Lung (tissue), 12 donors: ENCODE measurements around the gene ZNF300. TPM values are rescaled to one million over a fixed set of nuclear protein-coding genes. Genes with fewer than 3 reads are reported as not detected.

ENCODE experiments used
- ATAC-seq: fragments of 200-7000 bp; cut with Tn5 transposase; one replicate; pipeline ENCODE4 v1.9.1; 2020; ENCODE audit warnings: moderate number of reproducible peaks; ENCODE audit not compliant: insufficient read depth, low FRiP score
- DNase-seq, 3 donors: peaks; one replicate each; pipeline ENCODE4 v3.0.0-alpha.2; 2013 to 2017
- H3K27ac ChIP-seq, 2 donors: one replicate each; pipeline ENCODE4 v1.5.1; 2013; ENCODE audit warnings: mild to moderate bottlenecking in 2 of 2, moderate library complexity in 2 of 2, control low read depth in 1 of 2, inconsistent platforms in 1 of 2, low read depth in 1 of 2, low read length in 1 of 2
- H3K27me3 ChIP-seq, 3 donors: one replicate each; pipeline ENCODE4 v1.5.1; 2013; ENCODE audit warnings: low read length in 2 of 3; ENCODE audit not compliant: control insufficient read depth in 3 of 3, insufficient read depth in 3 of 3
- H3K36me3 ChIP-seq, 4 donors: one replicate each; pipeline ENCODE4 v1.5.1; 2013; ENCODE audit warnings: low read length in 4 of 4, mild to moderate bottlenecking in 1 of 4, moderate library complexity in 1 of 4; ENCODE audit not compliant: control insufficient read depth in 4 of 4, insufficient read depth in 4 of 4
- H3K4me1 ChIP-seq, 5 donors: one replicate each; pipeline ENCODE4 v1.5.1; 2013; ENCODE audit warnings: low read length in 5 of 5, mild to moderate bottlenecking in 2 of 5, moderate library complexity in 1 of 5; ENCODE audit not compliant: control insufficient read depth in 5 of 5, insufficient read depth in 5 of 5
- H3K4me3 ChIP-seq: one replicate; pipeline ENCODE4 v1.5.1; 2013; ENCODE audit warnings: mild to moderate bottlenecking, control low read depth, moderate library complexity
- H3K9ac ChIP-seq, 2 donors: one replicate each; pipeline ENCODE4 v1.5.1; 2013; ENCODE audit warnings: low read length in 2 of 2, control low read depth in 1 of 2; ENCODE audit not compliant: insufficient read depth in 1 of 2
- H3K9me3 ChIP-seq, 4 donors: one replicate each; pipeline ENCODE4 v1.5.1; 2013; ENCODE audit warnings: low read length in 3 of 4, mild to moderate bottlenecking in 1 of 4, moderate library complexity in 1 of 4; ENCODE audit not compliant: control insufficient read depth in 4 of 4, insufficient read depth in 3 of 4
- CTCF ChIP-seq: IDR thresholded peaks from 2 replicates; pipeline ENCODE4 v1.5.1; 2012; ENCODE audit warnings: mild to moderate bottlenecking; ENCODE audit errors: control extremely low read depth, extremely low read depth
- WGBS, 2 donors: extraction: QIAGEN DNeasy Blood & Tissue Kit; methylation state at CpG; one replicate each; pipeline ENCODE4 v1.1.7; 2013; 5-methylcytosine and 5-hydroxymethylcytosine counted together
- polyA plus RNA-seq, 2 donors: library from polyadenylated mRNA; stranded (reverse); fragments of 200-250 nt; gene quantifications; one replicate each; pipeline ENCODE4 v1.2.1, GENCODE V29; 2013
- total RNA-seq, 2 donors: library from RNA; depleted of rRNA in 1 of 2; stranded (reverse); fragments of >200 nt in 1 of 2; gene quantifications; one replicate each; pipeline ENCODE4 v1.2.1, GENCODE V29; 2014 to 2021
- donor health status: control.
- donor health status: control.
- donor health status: Bipolar disorder and iron deficiency.
- donor health status: healthy.
- donor health status: DM: yes; HTN: yes; CAD: no.

Gene ZNF300
- total and polyA plus RNA-seq, 4 donors: 1.8 to 11.3 (median 2.9) TPM

- H3K27me3 ChIP-seq: no peaks in the 10 kb centered on the region
- no peak for TF ChIP-seq CTCF
- H3K9me3 ChIP-seq: peaks cover 14 to 70% (median 47%) of the 10 kb centered on the region in 4 donors
- no peak for DNase-seq
- H3K4me1 ChIP-seq: no peaks in the 10 kb centered on the region
- H3K27ac ChIP-seq: no peak overlapping the region
- H3K36me3 ChIP-seq: peaks cover 2 to 53% (median 36%) of the 10 kb centered on the region in 4 donors
- no peak overlapping the region for H3K4me3 ChIP-seq
- no peak for ATAC-seq
- 98% methylated on average over 8 of the region's 8 CpGs for WGBS, 2 donors
- no peak overlapping the region for H3K9ac ChIP-seq
These were observed 9.1 kb downstream of the ZNF300 start for GRCh38 chr5:150895431-150896428.

- TF ChIP-seq CTCF: no peak
- Histone ChIP-seq H3K27ac (no peak overlapping the region), H3K4me1 (no peaks in the 10 kb centered on the region), H3K4me3 (no peak overlapping the region), H3K27me3 (no peaks in the 10 kb centered on the region), H3K9ac (no peak overlapping the region), H3K9me3 (peaks cover 0 to 20% (median 3%) of the 10 kb centered on the region in 4 donors), H3K36me3 (peaks cover 0 to 2% (median 0%) of the 10 kb centered on the region in 4 donors)
- DNase-seq (peak in 1 of 3 donors; percentile 9), ATAC-seq (no peak)
These were observed 25.4 kb downstream of the ZNF300 start for GRCh38 chr5:150879358-150879757.

- H3K36me3 ChIP-seq: no peaks in the 10 kb centered on the region
- H3K27ac ChIP-seq: no peak overlapping the region
- no peak for ATAC-seq
- 35 to 65% methylated on average over 1 of the region's 1 CpG for WGBS, 2 donors
- TF ChIP-seq CTCF: no peak
- no peak overlapping the region for H3K4me3 ChIP-seq
- no peak overlapping the region for H3K9ac ChIP-seq
- H3K9me3 ChIP-seq: peaks cover 0 to 7% (median 1%) of the 10 kb centered on the region in 4 donors
- no peaks in the 10 kb centered on the region for H3K27me3 ChIP-seq
- H3K4me1 ChIP-seq: no peaks in the 10 kb centered on the region
- no peak for DNase-seq
These were observed 42.7 kb downstream of the ZNF300 start for GRCh38 chr5:150862070-150862469.
